Lower lobe of right lung (tissue), 2 donors: ENCODE results near the gene NKD1. TPM values are rescaled to one million over a fixed set of nuclear protein-coding genes. Genes with fewer than 3 reads are reported as not detected.

Experiments used
- ATAC-seq, 2 donors: fragments of 200-7000 bp; cut with Tn5 transposase; one replicate each; pipeline ENCODE4 v1.9.1; 2020 to 2022; ENCODE audit warnings: mild to moderate bottlenecking in 2 of 2, moderate library complexity in 2 of 2
- DNase-seq: peaks from one replicate; pipeline ENCODE4 v3.0.0-alpha.2; 2020
- H3K27ac ChIP-seq: fragments of 200-600 bp; one replicate; pipeline ENCODE4 v1.8.0; 2022
- H3K27me3 ChIP-seq: fragments of 200-600 bp; one replicate; pipeline ENCODE4 v1.8.0; 2022; ENCODE audit warnings: low read depth
- H3K36me3 ChIP-seq: fragments of 200-600 bp; one replicate; pipeline ENCODE4 v1.8.0; 2022; ENCODE audit warnings: mild to moderate bottlenecking
- H3K4me1 ChIP-seq: fragments of 200-600 bp; one replicate; pipeline ENCODE4 v1.8.0; 2022
- H3K4me3 ChIP-seq: fragments of 200-600 bp; one replicate; pipeline ENCODE4 v1.8.0; 2022; ENCODE audit warnings: mild to moderate bottlenecking
- H3K9me3 ChIP-seq: fragments of 200-600 bp; one replicate; pipeline ENCODE4 v1.8.0; 2022
- intact Hi-C: fragments of 100-400 bp; cut with DNase I; formaldehyde crosslinking; loops from one replicate; pipeline ENCODE4 v1.11.0; 2022
- total RNA-seq: library from RNA; stranded (reverse); fragmentation: NEBNext Ultra II Directional; extraction: Animal tissue kit (Norgen Biotek cat#: 25700); gene quantifications from one replicate; pipeline ENCODE4 v1.2.1, GENCODE V29; 2021
- TF ChIP-seq, protein P1 (sequence below): fragments of 200-600 bp; IDR thresholded peaks from one replicate; pipeline ENCODE4 v1.8.0; 2022; ENCODE audit warnings: antibody characterized with exemption, mild to moderate bottlenecking
- donor health status: DM: no; HTN: yes; CAD: no; lungs with severe emphysema.

NKD1 gene
- total RNA-seq, 1 donor from 2014 or later: 30.7 TPM

DNA sequence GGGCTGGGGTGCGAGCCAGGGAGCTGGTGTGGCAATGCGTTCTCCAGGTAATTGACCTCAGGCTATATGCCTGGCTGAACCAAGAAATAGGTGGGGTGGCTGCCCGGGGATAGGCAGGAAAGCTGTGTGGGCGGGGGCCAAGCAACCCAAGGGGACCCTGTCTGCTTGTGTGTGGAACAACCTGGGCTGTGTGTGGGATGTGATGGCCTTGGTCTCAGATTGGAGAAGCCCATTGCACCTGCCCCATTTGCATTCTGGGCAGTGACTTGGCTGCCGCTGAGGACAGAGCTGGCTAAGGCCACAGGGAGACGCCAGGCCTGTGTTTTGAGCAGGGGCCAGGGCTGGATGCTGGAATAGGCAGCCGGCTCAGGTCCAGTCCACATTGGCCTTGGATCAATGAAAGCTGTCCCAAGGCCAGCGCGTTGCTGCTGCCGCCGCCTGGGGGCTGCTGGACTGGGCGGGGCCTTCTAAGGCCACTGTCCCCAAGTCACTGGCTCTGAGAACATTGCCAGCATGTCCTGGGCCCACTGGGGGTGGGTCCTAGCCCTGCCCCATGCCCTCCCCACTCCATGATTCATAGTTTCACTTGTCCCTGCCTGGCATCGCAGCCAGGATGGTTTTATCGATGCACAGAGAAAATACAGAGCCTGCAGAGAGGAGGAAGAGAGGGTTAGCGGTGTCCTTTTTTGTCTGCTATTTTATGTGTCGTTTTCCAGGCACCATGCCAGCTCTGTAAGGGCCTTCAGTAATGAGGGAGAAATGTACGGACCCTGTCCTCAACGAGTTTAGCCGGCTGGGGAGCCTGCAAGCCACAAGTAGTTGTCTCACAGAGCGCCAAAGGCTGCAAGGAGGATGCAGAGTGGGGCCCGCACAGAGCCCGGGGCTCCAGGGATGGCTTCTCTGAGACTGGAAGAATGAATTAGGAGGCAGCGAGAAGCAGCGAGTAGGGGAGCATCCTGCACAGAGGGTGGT lies 43.9 kb downstream of the NKD1 start:
- H3K4me1 ChIP-seq: peaks cover 17% of the 10 kb centered on the region
- H3K9me3 ChIP-seq: no peaks in the 10 kb centered on the region
- H3K36me3 ChIP-seq: no peaks in the 10 kb centered on the region
- ATAC-seq (peak; percentile 31 to 43), DNase-seq (no peak)
- H3K4me3 ChIP-seq: no peak overlapping the region
- TF ChIP-seq, protein P1, sequence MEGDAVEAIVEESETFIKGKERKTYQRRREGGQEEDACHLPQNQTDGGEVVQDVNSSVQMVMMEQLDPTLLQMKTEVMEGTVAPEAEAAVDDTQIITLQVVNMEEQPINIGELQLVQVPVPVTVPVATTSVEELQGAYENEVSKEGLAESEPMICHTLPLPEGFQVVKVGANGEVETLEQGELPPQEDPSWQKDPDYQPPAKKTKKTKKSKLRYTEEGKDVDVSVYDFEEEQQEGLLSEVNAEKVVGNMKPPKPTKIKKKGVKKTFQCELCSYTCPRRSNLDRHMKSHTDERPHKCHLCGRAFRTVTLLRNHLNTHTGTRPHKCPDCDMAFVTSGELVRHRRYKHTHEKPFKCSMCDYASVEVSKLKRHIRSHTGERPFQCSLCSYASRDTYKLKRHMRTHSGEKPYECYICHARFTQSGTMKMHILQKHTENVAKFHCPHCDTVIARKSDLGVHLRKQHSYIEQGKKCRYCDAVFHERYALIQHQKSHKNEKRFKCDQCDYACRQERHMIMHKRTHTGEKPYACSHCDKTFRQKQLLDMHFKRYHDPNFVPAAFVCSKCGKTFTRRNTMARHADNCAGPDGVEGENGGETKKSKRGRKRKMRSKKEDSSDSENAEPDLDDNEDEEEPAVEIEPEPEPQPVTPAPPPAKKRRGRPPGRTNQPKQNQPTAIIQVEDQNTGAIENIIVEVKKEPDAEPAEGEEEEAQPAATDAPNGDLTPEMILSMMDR: no peak
- H3K27me3 ChIP-seq: no peaks in the 10 kb centered on the region
- peak overlapping the region; percentile 31 for H3K27ac ChIP-seq
- intact Hi-C loops: no loop called here

DNA sequence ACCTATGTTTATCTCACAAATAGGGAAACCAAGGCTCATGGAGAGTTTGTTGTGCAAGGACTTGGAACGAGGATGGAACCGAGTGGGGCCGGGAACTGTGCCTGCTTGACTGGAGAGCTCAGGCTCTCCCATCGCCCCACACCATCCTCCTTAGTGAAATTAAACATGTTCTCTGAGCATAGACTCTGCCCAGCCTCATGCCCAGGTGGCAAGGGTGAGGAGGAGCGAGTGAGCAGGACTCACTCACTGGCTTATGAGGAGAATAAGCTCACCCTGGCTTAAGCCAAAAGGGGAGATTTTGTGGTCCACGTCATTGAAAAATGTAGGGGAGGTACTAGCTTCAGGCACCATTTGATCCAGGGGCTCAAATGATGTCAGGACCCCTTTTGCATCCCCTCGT lies 44.8 kb downstream of the NKD1 start:
- Histone ChIP-seq H3K4me1 (peaks cover 17% of the 10 kb centered on the region), H3K9me3 (no peaks in the 10 kb centered on the region), H3K27ac (no peak overlapping the region), H3K27me3 (no peaks in the 10 kb centered on the region), H3K4me3 (no peak overlapping the region), H3K36me3 (no peaks in the 10 kb centered on the region)
- intact Hi-C loops: no loop called here
- TF ChIP-seq, protein P1: no peak
- DNase-seq: no peak
- no peak for ATAC-seq

DNA sequence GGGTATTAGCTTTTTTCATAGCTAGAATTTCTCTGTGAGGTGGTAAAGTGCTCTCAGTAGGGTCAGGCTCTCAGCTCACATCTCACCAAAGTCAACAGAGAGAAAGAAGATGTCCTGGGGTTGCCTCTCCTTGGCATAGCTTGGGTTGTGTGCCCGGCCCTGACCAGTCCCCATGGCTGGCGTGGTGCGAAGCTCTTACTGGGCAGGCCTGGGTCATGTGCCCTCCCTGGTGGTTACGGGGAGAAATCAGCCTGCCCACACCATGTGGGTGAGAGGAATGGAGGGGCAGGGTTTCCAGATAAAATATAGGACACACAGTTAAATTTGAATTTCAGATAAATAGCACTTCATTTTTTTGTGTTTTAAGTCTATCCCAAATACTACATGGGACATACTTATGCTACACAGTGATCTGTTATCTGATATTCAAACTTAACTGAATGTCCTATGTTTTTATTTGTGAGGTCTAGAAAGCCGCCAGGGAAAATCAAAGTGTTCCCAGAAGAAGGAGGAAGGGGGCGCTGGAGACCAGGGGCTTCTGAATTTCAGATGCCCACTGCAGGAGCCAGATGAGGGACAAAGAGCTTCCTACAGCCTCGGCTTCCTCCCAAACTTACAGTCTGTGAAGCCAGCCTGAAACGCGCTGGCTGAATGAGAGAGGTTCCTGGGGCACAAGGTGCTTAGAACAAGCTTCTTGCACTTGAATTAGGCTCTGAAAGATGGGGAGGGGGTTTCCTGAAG lies 45.4 kb downstream of the NKD1 start:
- TF ChIP-seq, protein P1: peak; percentile 13

DNA sequence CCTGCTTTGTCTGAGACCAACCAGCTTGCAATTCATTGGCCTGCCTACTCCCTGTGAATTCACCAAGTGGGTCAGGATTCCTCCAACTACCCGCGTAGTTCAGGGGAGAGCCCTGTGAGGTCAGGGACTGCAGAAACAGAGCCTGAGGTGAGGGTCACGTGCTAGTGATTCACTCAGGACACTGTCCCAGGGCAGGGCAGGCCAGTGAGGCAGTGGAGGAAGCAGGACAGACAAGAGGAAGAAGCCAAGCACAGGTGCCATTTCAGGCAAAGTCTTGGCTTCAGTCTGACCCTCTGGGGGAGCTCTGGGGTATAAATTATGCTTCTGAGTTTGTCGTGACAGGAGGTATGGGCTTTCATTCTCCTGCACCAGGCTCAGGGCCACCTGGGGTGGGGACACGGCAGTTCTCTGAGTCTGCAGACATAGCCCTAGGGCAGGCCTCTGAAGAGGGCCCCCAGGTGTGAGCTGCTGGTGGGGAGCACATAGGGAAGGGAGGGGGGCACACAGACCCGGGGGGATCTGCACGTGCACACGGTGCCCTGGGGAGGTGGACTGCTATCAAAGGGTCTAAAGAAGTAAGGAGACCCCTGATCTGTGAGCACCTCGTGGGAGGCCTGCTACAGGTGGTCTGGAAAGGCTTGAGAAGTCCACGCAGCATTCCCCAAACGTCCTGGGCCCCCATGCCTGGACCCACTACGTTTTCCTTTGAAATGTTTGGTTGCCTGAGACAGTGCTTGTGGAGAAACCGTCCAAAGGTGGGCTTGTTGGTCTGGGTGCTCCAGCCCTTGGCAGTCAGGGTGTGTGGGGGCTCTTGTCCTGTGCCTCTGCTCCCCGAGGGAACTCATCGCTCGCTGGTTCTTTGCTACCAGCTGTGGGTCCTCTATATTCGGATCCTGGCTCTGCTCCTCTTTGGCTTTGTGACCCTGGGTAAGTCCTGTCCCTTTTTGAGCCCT lies 46.4 kb downstream of the NKD1 start:
- TF ChIP-seq, protein P1: no peak
- no peak for ATAC-seq
- Histone ChIP-seq H3K27me3 (no peaks in the 10 kb centered on the region), H3K4me3 (no peak overlapping the region), H3K36me3 (no peaks in the 10 kb centered on the region), H3K27ac (no peak overlapping the region), H3K4me1 (peaks cover 17% of the 10 kb centered on the region), H3K9me3 (no peaks in the 10 kb centered on the region)
- intact Hi-C loops: no loop called here
- no peak for DNase-seq

More for the DNA sequence above, 45.4 kb downstream of the NKD1 start:
- Histone ChIP-seq H3K4me3 (no peak overlapping the region), H3K4me1 (peaks cover 17% of the 10 kb centered on the region), H3K27me3 (no peaks in the 10 kb centered on the region), H3K9me3 (no peaks in the 10 kb centered on the region), H3K36me3 (no peaks in the 10 kb centered on the region), H3K27ac (no peak overlapping the region)
- ATAC-seq: no peak
- intact Hi-C loops: no loop called here
- DNase-seq: no peak

DNA sequence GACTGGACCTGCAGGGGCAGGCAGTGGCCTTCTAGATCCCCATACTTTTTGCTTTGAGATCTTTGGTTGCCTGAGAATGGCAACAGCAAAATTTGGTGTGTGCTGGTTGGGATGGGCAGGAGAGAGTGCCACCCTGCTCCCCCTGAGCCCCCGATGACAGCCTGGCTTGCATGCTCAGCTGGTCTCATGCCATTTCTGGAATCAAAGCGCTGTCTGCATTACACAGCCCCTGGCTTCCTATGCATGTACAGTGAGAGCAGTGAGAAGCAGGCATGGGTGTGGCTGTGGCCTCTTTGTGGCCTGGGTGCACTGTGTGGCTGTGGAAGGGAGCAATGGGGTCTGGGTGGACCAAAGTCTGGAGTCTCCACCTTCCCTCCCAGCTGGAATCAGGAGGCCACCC lies 47.7 kb downstream of the NKD1 start:
- Histone ChIP-seq H3K4me1 (peaks cover 17% of the 10 kb centered on the region), H3K36me3 (no peaks in the 10 kb centered on the region), H3K27me3 (no peaks in the 10 kb centered on the region), H3K27ac (no peak overlapping the region), H3K4me3 (no peak overlapping the region), H3K9me3 (no peaks in the 10 kb centered on the region)
- TF ChIP-seq, protein P1: no peak
- intact Hi-C loops: no loop called here
- ATAC-seq (no peak), DNase-seq (peak; percentile 8)
